Esophagus squamous epithelium (tissue), 5 donors: ENCODE measurements around the gene MPPE1. TPM values are rescaled to one million over a fixed set of nuclear protein-coding genes. Genes with fewer than 3 reads are reported as not detected.
"Not testable (repeated sequence)": the region's sequence is repeated elsewhere in the genome, so short reads cannot be mapped to it uniquely, and the experiment has no call there.

Experiments
- DNase-seq: peaks from one replicate; lab custom pipeline; 2025; lab: John Stamatoyannopoulos, UW
- H3K27ac ChIP-seq, 4 donors: fragments of 200-600 bp; sonication (generic); one replicate each; pipeline ENCODE4 v1.5.1; 2016 to 2019; ENCODE audit warnings: mild to moderate bottlenecking in 1 of 4
- H3K27me3 ChIP-seq, 4 donors: fragments of 200-600 bp; sonication (generic); 1 replicate in 3 of 4; 2 replicates in 1 of 4; pipeline versions ENCODE4 v1.5.1 to v1.6.0; 2017 to 2021; ENCODE audit warnings: antibody characterized with exemption in 1 of 4
- H3K36me3 ChIP-seq, 3 donors: fragments of 200-600 bp; sonication (generic); one replicate each; pipeline ENCODE4 v1.5.1; 2016 to 2019
- H3K4me1 ChIP-seq, 3 donors: fragments of 200-600 bp; sonication (generic); one replicate each; pipeline ENCODE4 v1.5.1; 2017 to 2019
- H3K4me3 ChIP-seq, 4 donors: fragments of 200-600 bp; sonication (generic); 1 replicate in 3 of 4; 2 replicates in 1 of 4; pipeline ENCODE4 v1.5.1; 2016 to 2019; ENCODE audit warnings: mild to moderate bottlenecking in 2 of 4, moderate library complexity in 1 of 4
- H3K9me3 ChIP-seq, 3 donors: fragments of 200-600 bp; sonication (generic); one replicate each; pipeline ENCODE4 v1.5.1; 2016 to 2019
- POLR2A ChIP-seq, 4 donors: fragments of 450-650 bp; IDR thresholded peaks; one replicate each; pipeline ENCODE4 v1.6.1; 2017; ENCODE audit warnings: antibody characterized with exemption in 4 of 4, mild to moderate bottlenecking in 4 of 4, moderate library complexity in 3 of 4
- WGBS, 2 donors: methylation state at CpG; one replicate each; pipeline ENCODE4 v1.1.5; 2018; 5-methylcytosine and 5-hydroxymethylcytosine counted together
- intact Hi-C: fragments of 100-400 bp; cut with DNase I; formaldehyde crosslinking; loops from one replicate; pipeline ENCODE4 v1.15.0; 2022
- total RNA-seq, 4 donors: library from RNA; depleted of rRNA; stranded (reverse); fragments of >200 nt; gene quantifications; one replicate each; pipeline ENCODE4 v1.1.0, GENCODE V29; 2016
- TF ChIP-seq, protein P1 (sequence below), 6 experiments: fragments of 450-650 bp in 4 of 6; fragments of 200-600 bp in 2 of 6; sonication (generic) in 2 of 6; IDR thresholded peaks; one replicate each; pipeline ENCODE4 v1.5.1; 2016 to 2019; ENCODE audit warnings: antibody characterized with exemption in 6 of 6, mild to moderate bottlenecking in 4 of 6, moderate library complexity in 4 of 6
- donor health status: DM: yes; HTN: yes; CAD: no.

Gene MPPE1
- total RNA-seq, 4 donors from 2014 or later = 13.9 to 22.4 (median 15.6) TPM

DNA sequence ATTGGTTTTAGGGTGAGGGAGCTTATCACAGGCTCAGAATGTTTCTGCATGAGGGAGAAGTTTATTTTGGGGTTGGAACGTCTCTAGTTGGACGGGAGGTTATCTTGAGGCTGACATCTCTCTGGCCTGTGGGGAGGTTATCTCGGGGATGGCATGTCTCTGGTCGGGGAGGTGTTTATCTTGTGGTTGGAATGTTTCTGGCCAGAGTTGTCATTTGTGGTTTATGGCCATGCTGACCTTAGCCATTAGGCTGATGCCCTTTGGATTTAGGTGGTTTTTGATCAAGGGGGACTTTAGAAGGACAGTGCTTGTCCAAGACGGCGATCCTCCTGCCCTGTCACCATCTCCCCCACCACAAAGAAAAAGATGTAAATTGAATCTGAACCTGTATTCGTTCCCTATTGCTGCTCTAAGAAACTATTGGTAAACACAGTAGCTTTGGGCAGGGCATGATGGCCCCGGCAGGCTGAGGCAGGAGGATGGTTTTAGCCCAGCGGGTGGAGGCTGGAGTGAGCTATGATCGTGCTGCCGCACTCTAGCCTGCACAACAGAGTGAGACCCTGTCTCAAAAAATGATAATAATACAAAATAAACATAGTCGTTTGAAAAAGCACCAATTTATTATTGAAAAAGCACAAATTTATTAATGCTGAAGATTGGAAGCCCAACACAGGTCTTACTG lies 17.8 kb upstream of the MPPE1 start:
- WGBS, 2 donors = 68 to 73% methylated on average over 11 to 12 of the region's 12 CpGs
- no peak overlapping the region for H3K4me3 ChIP-seq
- no peak for DNase-seq
- H3K4me1 ChIP-seq = no peaks in the 10 kb centered on the region
- H3K36me3 ChIP-seq = no peaks in the 10 kb centered on the region
- no peak overlapping the region for H3K27ac ChIP-seq
- TF ChIP-seq, protein P1, sequence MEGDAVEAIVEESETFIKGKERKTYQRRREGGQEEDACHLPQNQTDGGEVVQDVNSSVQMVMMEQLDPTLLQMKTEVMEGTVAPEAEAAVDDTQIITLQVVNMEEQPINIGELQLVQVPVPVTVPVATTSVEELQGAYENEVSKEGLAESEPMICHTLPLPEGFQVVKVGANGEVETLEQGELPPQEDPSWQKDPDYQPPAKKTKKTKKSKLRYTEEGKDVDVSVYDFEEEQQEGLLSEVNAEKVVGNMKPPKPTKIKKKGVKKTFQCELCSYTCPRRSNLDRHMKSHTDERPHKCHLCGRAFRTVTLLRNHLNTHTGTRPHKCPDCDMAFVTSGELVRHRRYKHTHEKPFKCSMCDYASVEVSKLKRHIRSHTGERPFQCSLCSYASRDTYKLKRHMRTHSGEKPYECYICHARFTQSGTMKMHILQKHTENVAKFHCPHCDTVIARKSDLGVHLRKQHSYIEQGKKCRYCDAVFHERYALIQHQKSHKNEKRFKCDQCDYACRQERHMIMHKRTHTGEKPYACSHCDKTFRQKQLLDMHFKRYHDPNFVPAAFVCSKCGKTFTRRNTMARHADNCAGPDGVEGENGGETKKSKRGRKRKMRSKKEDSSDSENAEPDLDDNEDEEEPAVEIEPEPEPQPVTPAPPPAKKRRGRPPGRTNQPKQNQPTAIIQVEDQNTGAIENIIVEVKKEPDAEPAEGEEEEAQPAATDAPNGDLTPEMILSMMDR (IDR thresholded peaks at IDR 0.05) = no peak
- TF ChIP-seq POLR2A (IDR thresholded peaks at IDR 0.05) = no peak
- no peaks in the 10 kb centered on the region for H3K27me3 ChIP-seq
- intact Hi-C loops = no loop called here
- H3K9me3 ChIP-seq = no peaks in the 10 kb centered on the region

DNA sequence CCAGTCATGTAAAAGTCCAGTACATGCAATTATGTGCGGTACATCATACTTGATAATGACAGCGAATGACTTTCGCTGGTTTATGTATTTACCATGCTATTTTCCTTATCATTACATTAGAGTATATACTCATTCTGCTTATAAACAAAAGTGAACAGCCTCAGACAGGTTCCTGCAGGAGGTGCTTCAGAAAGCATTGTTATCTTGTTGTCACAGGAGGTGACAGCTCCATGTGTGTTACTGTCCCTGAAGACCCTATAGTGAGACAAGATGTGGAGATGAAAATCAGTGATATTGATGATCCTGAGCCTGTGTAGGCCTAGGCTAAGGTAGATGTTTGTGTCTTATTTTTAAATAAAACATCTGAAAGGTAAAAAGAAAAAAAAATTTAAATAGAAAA lies 15.3 kb upstream of the MPPE1 start:
- WGBS, 2 donors = 95 to 97% methylated on average over 3 of the region's 3 CpGs
- intact Hi-C loops = no loop called here

DNA sequence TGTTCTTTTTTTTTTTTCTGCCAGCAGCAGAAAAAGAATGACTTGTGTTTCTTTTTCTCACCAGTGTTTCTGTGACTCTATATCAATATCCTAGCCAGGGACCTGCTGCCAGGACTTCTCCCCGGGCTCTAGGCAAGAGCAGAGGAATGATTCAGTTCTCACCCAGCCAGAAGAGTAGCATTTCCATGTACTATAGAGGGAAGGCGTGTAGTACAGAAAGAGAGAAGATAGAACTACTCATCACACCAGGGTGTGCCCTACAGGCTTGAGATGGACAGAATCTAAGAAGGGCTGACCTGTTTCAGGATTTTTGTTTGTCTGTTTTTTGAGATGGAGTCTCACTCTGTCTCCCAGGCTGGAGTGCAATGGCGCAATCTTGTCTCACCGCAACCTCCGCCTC lies 11.4 kb upstream of the MPPE1 start:
- H3K9me3 ChIP-seq, H3K36me3 ChIP-seq, DNase-seq, intact Hi-C loops, H3K4me3 ChIP-seq, H3K27me3 ChIP-seq, H3K4me1 ChIP-seq: not testable (repeated sequence)
- H3K27ac ChIP-seq = peak overlapping the region in 3 of 4 donors; percentile 26 to 30 (median 30)
- WGBS, 2 donors = 69 to 70% methylated on average over 5 of the region's 5 CpGs

More for the DNA sequence above, 15.3 kb upstream of the MPPE1 start:
- TF ChIP-seq, protein P1 (IDR thresholded peaks at IDR 0.05) = no peak
- no peak for TF ChIP-seq POLR2A (IDR thresholded peaks at IDR 0.05)
- H3K27ac ChIP-seq = no peak overlapping the region
- H3K9me3 ChIP-seq = no peaks in the 10 kb centered on the region
- DNase-seq = no peak
- H3K36me3 ChIP-seq = no peaks in the 10 kb centered on the region
- H3K27me3 ChIP-seq = no peaks in the 10 kb centered on the region
- no peak overlapping the region for H3K4me3 ChIP-seq
- H3K4me1 ChIP-seq = no peaks in the 10 kb centered on the region

DNA sequence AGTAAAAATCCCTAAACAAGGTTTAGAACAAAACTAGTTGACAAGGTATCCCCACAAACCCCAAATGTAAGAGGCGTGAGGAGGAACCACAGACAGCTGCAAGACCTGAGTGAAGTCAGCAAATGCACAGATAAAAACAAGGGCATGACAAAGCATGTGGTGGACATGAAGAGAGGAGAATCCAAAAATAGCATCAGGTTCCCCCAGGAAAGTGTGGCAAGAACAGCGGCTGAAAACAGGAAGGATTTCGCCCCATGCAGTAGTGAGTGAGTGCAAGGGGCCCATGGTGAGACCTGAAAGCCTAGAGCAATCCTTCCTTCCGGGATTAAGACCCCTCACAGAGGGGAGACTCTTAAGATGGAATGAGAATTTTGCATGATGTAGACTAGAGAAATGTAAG lies 8.8 kb upstream of the MPPE1 start:
- H3K27me3 ChIP-seq, H3K27ac ChIP-seq, H3K4me3 ChIP-seq, DNase-seq, H3K36me3 ChIP-seq, intact Hi-C loops, H3K9me3 ChIP-seq, H3K4me1 ChIP-seq: not testable (repeated sequence)
- 38 to 53% methylated on average over 4 of the region's 4 CpGs for WGBS, 2 donors

DNA sequence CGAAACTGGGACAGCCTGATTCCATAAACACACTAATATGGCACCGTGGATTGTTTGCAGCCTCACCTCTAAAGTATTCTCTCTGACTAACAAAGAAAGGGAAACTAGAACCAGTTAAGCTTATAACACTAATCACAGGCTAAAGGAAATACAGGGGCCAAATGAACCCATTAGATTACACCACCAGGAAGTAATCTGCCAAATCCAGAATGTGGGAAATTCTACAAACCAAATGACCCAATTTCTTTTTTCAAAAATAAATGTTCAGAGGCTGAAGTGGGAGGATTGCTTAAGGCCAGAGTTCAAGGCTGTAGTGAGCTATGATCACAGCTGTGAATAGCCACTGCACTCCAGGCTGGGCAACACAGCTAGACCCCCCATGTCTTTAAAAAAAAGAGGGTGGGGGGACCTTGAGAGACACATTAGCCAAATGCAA lies 1.5 kb upstream of the MPPE1 start:
- Histone ChIP-seq H3K27ac (peak overlapping the region; percentile 97 to 100 (median 100)), H3K4me3 (peak overlapping the region; percentile 81 to 93 (median 88)), H3K4me1 (peaks cover 9 to 25% (median 12%) of the 10 kb centered on the region in 3 donors), H3K9me3 (no peaks in the 10 kb centered on the region), H3K27me3 (no peaks in the 10 kb centered on the region), H3K36me3 (peaks cover 0 to 12% (median 0%) of the 10 kb centered on the region in 3 donors)
- intact Hi-C loops = no loop called here
- TF ChIP-seq, protein P1 (IDR thresholded peaks at IDR 0.05) = no peak
- peak in 2 of 4 donors; percentile 47 to 63 for TF ChIP-seq POLR2A (IDR thresholded peaks at IDR 0.05)
- DNase-seq = no peak
- 12 to 29% methylated on average over 2 of the region's 2 CpGs for WGBS, 2 donors

GRCh38 chr18:11909061-11909455 lies 941 bp upstream of the MPPE1 start:
- Histone ChIP-seq H3K4me1 (peaks cover 9 to 25% (median 12%) of the 10 kb centered on the region in 3 donors), H3K27me3 (no peaks in the 10 kb centered on the region), H3K36me3 (peaks cover 0 to 17% (median 0%) of the 10 kb centered on the region in 3 donors), H3K27ac (peak overlapping the region; percentile 97 to 100 (median 100)), H3K9me3 (no peaks in the 10 kb centered on the region), H3K4me3 (peak overlapping the region; percentile 81 to 93 (median 88))
- intact Hi-C loops = no loop called here
- TF ChIP-seq, protein P1 (IDR thresholded peaks at IDR 0.05) = no peak
- TF ChIP-seq POLR2A (IDR thresholded peaks at IDR 0.05) = no peak
- no peak for DNase-seq
- WGBS, 2 donors = 1 to 3% methylated on average over 13 of the region's 13 CpGs
